ENCODE data around the gene FGGY.
"Not testable (repeated sequence)": the region's sequence is repeated elsewhere in the genome, so short reads cannot be mapped to it uniquely, and the experiment has no call there.

FGGY gene

GRCh38 chr1:59521456-59521855 lies 224.6 kb downstream of the FGGY start:
- no peak for DNase-seq

DNA sequence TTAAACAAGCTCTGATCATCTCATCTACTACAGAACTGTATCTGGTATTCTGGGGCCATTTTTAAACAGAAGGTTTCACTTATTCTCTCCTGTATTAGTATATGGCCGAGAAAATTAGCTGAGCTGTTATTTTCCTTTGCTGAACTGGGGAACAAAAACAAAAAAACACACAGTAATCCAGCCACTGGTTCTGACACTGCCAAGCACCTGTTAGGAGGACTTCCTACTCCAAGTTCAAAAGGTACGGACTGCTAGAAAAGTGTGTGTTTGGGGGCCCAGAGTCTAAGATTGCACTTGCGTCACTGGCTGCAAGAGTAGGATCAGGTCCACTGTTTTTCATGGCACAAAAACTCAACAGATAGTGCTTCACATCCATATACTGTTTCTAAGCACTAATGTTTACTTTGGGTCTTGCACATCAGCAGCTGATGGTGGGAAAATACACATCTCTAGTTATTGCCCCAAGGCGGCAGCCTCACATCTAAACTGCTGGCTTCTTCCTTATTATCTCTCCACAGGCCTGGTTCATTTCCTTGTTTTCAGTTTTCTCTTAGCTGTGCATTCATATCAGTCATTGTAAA lies 226.1 kb downstream of the FGGY start:
- no peak for DNase-seq

GRCh38 chr1:59523745-59524450 lies 227.0 kb downstream of the FGGY start:
- DNase-seq: no peak

GRCh38 chr1:59526240-59526639 lies 229.3 kb downstream of the FGGY start:
- no peak for DNase-seq

GRCh38 chr1:59528471-59528870 lies 231.6 kb downstream of the FGGY start:
- no peak for DNase-seq

GRCh38 chr1:59528900-59529299 lies 232.0 kb downstream of the FGGY start:
- DNase-seq: no peak

GRCh38 chr1:59530119-59530518 lies 233.2 kb downstream of the FGGY start:
- no peak for DNase-seq

- DNase-seq: no peak
These were observed 235.2 kb downstream of the FGGY start for GRCh38 chr1:59532102-59532501.

DNA sequence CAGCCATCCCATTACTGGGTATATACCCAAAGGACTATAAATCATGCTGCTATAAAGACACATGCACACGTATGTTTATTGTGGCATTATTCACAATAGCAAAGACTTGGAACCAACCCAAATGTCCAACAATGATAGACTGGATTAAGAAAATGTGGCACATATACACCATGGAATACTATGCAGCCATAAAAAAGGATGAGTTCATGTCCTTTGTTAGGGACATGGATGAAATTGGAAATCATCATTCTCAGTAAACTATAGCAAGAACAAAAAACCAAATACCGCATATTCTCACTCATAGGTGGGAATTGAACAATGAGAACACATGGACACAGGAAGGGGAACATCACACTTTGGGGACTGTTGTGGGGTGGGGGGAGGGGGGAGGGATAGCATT lies 241.6 kb downstream of the FGGY start:
- not testable (repeated sequence) for DNase-seq

DNA sequence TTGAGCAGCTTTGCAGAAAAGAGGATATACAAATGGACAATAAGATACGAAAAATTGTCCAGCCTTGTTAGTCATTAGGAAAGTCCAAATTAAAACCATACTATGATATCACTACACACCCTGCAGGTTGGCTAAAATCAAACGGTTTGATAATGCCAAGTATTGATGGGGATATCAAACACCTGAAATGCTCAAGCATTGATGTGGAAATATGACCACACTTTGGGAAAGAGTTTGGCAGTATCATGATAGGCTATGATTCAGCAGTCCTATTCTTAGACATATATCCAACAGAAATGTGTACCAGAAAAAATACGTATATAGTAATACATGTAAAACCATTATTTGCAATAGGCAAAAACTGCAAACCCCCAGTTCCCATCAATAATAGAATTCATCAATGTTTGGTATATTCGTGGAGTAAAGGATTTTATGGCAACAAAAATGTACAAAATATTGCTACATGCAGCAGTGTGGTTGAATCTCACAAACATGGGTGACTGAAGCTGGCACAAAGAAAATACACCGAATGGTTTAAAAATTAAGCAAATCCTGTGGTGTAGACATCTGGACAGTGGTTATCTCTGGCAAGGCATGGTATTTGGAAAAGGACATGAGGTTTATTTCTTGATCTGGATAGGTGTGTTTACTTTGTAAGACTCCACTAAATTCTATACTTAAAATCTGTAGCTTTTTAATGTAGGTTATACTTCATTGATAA lies 243.2 kb downstream of the FGGY start:
- DNase-seq: no peak

GRCh38 chr1:59541161-59541560 lies 244.3 kb downstream of the FGGY start:
- DNase-seq: no peak

DNA sequence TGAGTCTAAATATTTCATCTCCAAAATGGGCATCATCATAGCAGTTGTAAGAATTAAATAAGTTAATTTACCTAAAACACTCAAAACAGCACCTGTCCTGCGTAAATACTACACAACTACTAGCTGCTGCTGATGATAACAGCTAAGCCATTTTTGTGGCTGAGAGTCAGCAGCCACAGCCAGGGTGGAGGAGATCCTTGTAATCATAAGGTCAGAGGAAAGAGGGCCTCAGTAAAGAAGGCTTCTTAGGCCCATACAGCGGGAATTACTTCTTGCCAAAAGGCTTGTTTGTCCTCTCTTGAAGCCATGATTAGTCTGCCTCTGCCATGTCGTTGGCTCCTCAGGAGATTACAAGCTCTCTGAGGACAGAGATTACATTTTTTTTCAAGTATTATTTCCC lies 245.0 kb downstream of the FGGY start:
- no peak for DNase-seq

DNA sequence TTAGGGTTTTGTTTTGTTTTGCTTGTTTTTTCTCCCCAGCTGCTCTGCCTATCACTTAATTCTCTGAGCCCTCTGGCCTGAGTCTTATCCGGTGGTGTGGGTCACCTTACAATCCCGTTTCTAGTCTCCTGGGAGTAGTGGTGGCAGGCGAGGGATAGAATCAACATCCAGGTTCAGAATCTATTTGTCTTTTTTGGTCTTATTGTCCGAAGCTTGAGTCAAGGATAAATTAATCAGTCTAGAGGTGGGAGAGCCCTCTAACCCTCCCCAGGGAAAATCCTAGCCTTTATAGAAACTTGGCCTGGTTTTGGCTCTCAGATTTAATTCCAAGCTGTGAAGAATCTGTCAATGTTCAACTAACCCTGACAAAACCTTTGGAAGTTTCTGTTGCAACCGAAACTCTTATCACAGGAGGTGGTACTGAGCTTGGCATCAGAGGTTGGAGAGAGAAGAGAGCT lies 246.3 kb downstream of the FGGY start:
- DNase-seq: no peak

GRCh38 chr1:59544615-59545293 lies 247.9 kb downstream of the FGGY start:
- no peak for DNase-seq

DNA sequence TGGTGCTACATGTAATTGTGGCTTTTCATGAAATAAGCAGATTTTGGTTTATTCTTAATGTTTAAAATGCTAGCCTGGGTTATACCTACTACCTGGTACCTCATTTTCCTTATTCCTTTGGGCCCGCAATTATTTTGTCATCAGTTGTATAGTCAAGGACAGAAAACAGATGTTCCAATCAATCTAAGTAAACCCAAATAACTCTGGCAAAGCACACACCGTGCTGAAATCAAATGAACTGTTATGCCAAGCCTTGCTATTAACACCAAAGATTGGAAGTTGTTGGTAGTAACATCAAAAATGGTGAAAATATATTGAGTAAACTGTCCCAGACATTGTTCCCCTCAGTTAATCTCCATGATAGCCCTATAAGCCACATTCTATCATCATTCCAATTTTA lies 248.9 kb downstream of the FGGY start:
- DNase-seq: no peak

GRCh38 chr1:59549066-59549837 lies 252.4 kb downstream of the FGGY start:
- DNase-seq: no peak

DNA sequence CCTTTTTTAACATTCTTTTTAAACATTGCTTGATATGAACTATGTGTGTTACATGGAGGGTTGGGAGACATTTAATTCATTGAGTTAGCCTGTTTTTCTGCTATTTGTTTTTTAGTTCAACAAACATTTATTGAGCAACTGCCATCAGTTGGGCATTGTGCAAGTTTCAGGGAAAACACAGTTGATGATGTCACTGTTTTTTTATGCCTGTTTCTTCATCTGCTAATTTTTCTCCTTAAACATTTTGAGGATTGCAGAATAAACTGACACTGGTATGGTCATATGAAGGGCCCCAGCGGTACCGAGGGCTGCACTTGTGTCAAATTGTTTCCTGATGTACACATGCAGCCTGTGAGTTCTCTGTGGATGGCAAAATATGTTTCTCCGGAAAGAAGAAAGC lies 253.0 kb downstream of the FGGY start:
- no peak for DNase-seq

- no peak for DNase-seq
These were observed 255.1 kb downstream of the FGGY start for GRCh38 chr1:59552007-59552406.

DNA sequence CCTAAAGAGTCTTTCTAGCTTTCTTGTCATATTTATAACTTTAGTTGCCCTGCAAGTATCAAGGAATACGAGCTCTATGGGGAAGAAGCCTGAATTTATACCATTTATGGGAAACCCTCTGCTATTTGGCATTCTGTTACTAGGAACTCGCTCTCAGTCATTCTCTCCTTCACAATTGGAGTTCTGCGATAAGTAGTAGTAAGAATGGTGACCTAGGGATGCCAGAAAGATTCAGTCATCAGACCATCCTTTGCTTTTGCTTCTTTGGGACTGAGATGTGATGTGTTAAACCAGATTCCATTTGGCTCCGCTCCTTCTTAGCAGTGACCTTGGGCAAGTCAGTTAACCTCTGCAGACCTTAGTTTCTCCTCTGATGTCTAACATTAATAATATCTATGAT lies 256.5 kb downstream of the FGGY start:
- DNase-seq: no peak

- DNase-seq: no peak
These were observed 257.2 kb downstream of the FGGY start for GRCh38 chr1:59554011-59554663.

GRCh38 chr1:59554752-59555151 lies 257.9 kb downstream of the FGGY start:
- DNase-seq: no peak

- DNase-seq: no peak
These were observed 259.5 kb downstream of the FGGY start for GRCh38 chr1:59556398-59556797.
